ENCODE data around the gene NPAS1. TPM values are rescaled to one million over a fixed set of nuclear protein-coding genes. Genes with fewer than 3 reads are reported as not detected.

Gene NPAS1
- total RNA-seq, 1 experiment from 2014 or later = 1.4 TPM

GRCh38 chr19:46974181-46974580 is 45.5 kb upstream of the NPAS1 start:
- H3K36me3 ChIP-seq (ENCODE audit: low read depth) = no peaks in the 10 kb centered on the region
- POLR2A ChIA-PET (ENCODE audit: unreplicated experiment) = no interaction called here
- H3K27me3 ChIP-seq (ENCODE audit: insufficient read depth, low read depth) = no peaks in the 10 kb centered on the region
- DNase-seq = no peak
- H3K9me3 ChIP-seq (ENCODE audit: insufficient read depth, low read depth) = no peaks in the 10 kb centered on the region
- TF ChIP-seq EZH2 (IDR thresholded peaks at IDR 0.05; ENCODE audit: low read depth) (no peak), CTCF (conservative IDR thresholded peaks at IDR 0.05) (no peak)
- H4K20me1 ChIP-seq (ENCODE audit: insufficient read depth) = no peaks in the 10 kb centered on the region; the same call in none of the 2 replicates
- H3K4me2 ChIP-seq = no peak overlapping the region
- peaks cover 23% of the 10 kb centered on the region; the same call in 1 of the 2 replicates for H3F3A ChIP-seq (ENCODE audit: insufficient read depth, low read depth)
- H2AFZ ChIP-seq = no peak overlapping the region
- peaks cover 30% of the 10 kb centered on the region for H3K4me1 ChIP-seq (replicated peaks; ENCODE audit: insufficient read depth)
- intact Hi-C loops (cut with micrococcal nuclease; ENCODE audit: unreplicated experiment) = no loop called here
- CTCF ChIA-PET = no interaction called here
- H3K4me3 ChIP-seq = no peak overlapping the region
- no peaks in the 10 kb centered on the region for H3K9me2 ChIP-seq (ENCODE audit: insufficient read depth)
- BruUV-seq (replicated peaks) = no TSS peak
- H3K79me2 ChIP-seq (ENCODE audit: low read depth) = peaks cover 27% of the 10 kb centered on the region
- no peak overlapping the region for H3K27ac ChIP-seq

GRCh38 chr19:46975011-46975924 is 44.4 kb upstream of the NPAS1 start:
- Histone ChIP-seq H3K27me3 (ENCODE audit: insufficient read depth, low read depth) (no peaks in the 10 kb centered on the region), H2AFZ (no peak overlapping the region), H3K36me3 (ENCODE audit: low read depth) (no peaks in the 10 kb centered on the region), H3K9me2 (ENCODE audit: insufficient read depth) (no peaks in the 10 kb centered on the region), H4K20me1 (ENCODE audit: insufficient read depth) (no peaks in the 10 kb centered on the region; the same call in none of the 2 replicates), H3K27ac (peak overlapping the region; percentile 45), H3K4me2 (peak overlapping the region; percentile 46), H3K4me3 (no peak overlapping the region), H3K9me3 (ENCODE audit: insufficient read depth, low read depth) (no peaks in the 10 kb centered on the region), H3K79me2 (ENCODE audit: low read depth) (peaks cover 26% of the 10 kb centered on the region), H3K4me1 (replicated peaks; ENCODE audit: insufficient read depth) (peaks cover 30% of the 10 kb centered on the region), H3F3A (ENCODE audit: insufficient read depth, low read depth) (peaks cover 23% of the 10 kb centered on the region; the same call in 1 of the 2 replicates)
- DNase-seq = no peak
- TF ChIP-seq CTCF (conservative IDR thresholded peaks at IDR 0.05) = no peak
- TF ChIP-seq EZH2 (IDR thresholded peaks at IDR 0.05; ENCODE audit: low read depth) = no peak
- intact Hi-C loops (cut with micrococcal nuclease; ENCODE audit: unreplicated experiment) = loop anchor here (5.0 kb wide), 1 partner anchor 113 kb away; the partner anchor contains the start of gene ARHGAP35
- POLR2A ChIA-PET (ENCODE audit: unreplicated experiment) = no interaction called here
- CTCF ChIA-PET = interaction anchor here (0.6 kb wide), 1 partner anchor 191 kb away, joined by 5 read pairs; no protein-coding TSS in a partner anchor
- no TSS peak for BruUV-seq (replicated peaks)

GRCh38 chr19:46975925-46976782 is 43.5 kb upstream of the NPAS1 start:
- Histone ChIP-seq H3K79me2 (ENCODE audit: low read depth) (peaks cover 32% of the 10 kb centered on the region), H2AFZ (no peak overlapping the region), H3K36me3 (ENCODE audit: low read depth) (no peaks in the 10 kb centered on the region), H3K4me3 (no peak overlapping the region), H3K27me3 (ENCODE audit: insufficient read depth, low read depth) (no peaks in the 10 kb centered on the region), H3K27ac (peak overlapping the region; percentile 45), H3K9me2 (ENCODE audit: insufficient read depth) (no peaks in the 10 kb centered on the region), H3K4me2 (peak overlapping the region; percentile 46), H3F3A (ENCODE audit: insufficient read depth, low read depth) (peaks cover 23% of the 10 kb centered on the region; the same call in 1 of the 2 replicates), H4K20me1 (ENCODE audit: insufficient read depth) (peaks cover 8% of the 10 kb centered on the region), H3K9me3 (ENCODE audit: insufficient read depth, low read depth) (no peaks in the 10 kb centered on the region), H3K4me1 (replicated peaks; ENCODE audit: insufficient read depth) (peaks cover 30% of the 10 kb centered on the region)
- peak; percentile 79 to 85 for DNase-seq
- POLR2A ChIA-PET (ENCODE audit: unreplicated experiment) = interaction anchor here (0.6 kb wide), 5 partner anchors 10 to 274 kb away, joined by 3 to 24 read pairs (median 4); partner anchors contain the start of gene SLC1A5
- intact Hi-C loops (cut with micrococcal nuclease; ENCODE audit: unreplicated experiment) = loop anchor here (1.0 to 5.0 kb wide), 2 partner anchors 74 to 114 kb away; partner anchors contain the start of gene ARHGAP35
- TF ChIP-seq EZH2 (IDR thresholded peaks at IDR 0.05; ENCODE audit: low read depth) (no peak), CTCF (conservative IDR thresholded peaks at IDR 0.05) (no peak)
- CTCF ChIA-PET = interaction anchor here (0.6 kb wide), 2 partner anchors 190 to 858 kb away, joined by 4 to 5 read pairs; no protein-coding TSS in a partner anchor
- BruUV-seq (replicated peaks) = no TSS peak

Measured in PC-9 (cell line).